Mesenchymal stem cell (in vitro differentiated cells and primary cell): Measurements from ENCODE around the gene NEK10.

ENCODE experiments used
- DNase-seq: peaks from one replicate; pipeline ENCODE4 v3.0.0-alpha.2; 2013
- H2AFZ ChIP-seq: one replicate; pipeline ENCODE4 v1.6.1; 2013; ENCODE audit warnings: low read depth, mild to moderate bottlenecking, control low read depth, inconsistent platforms, low read length, moderate library complexity
- H2AK5ac ChIP-seq: 2 replicates; pipeline ENCODE4 v1.6.1; 2013; ENCODE audit warnings: low read length, moderate library complexity, mild to moderate bottlenecking, inconsistent platforms; ENCODE audit not compliant: severe bottlenecking
- H2BK120ac ChIP-seq: one replicate; pipeline ENCODE4 v1.6.1; 2013; ENCODE audit warnings: low read depth, mild to moderate bottlenecking, inconsistent platforms, low read length, moderate library complexity
- H2BK12ac ChIP-seq, 2 experiments: one replicate each; pipeline ENCODE4 v1.6.1; 2013; ENCODE audit warnings: inconsistent platforms in 2 of 2, low read length in 2 of 2, mild to moderate bottlenecking in 2 of 2, moderate library complexity in 2 of 2, control low read depth in 1 of 2
- H2BK15ac ChIP-seq: one replicate; pipeline ENCODE4 v1.6.1; 2013; ENCODE audit warnings: mild to moderate bottlenecking, low read depth, inconsistent platforms; ENCODE audit not compliant: poor library complexity, severe bottlenecking
- H2BK5ac ChIP-seq: 2 replicates; pipeline ENCODE4 v1.6.1; 2013; ENCODE audit warnings: low read depth, mild to moderate bottlenecking, low read length, control low read depth, inconsistent platforms; ENCODE audit not compliant: poor library complexity, severe bottlenecking
- H3K14ac ChIP-seq, 2 experiments: one replicate each; pipeline ENCODE4 v1.6.1; 2013; ENCODE audit warnings: inconsistent platforms in 2 of 2, low read length in 2 of 2, control low read depth in 1 of 2, mild to moderate bottlenecking in 1 of 2, moderate library complexity in 1 of 2
- H3K18ac ChIP-seq, 2 experiments: one replicate each; pipeline ENCODE4 v1.6.1; 2013; ENCODE audit warnings: inconsistent platforms in 2 of 2, low read length in 2 of 2, control low read depth in 1 of 2, low read depth in 1 of 2, mild to moderate bottlenecking in 1 of 2
- H3K23ac ChIP-seq, 2 experiments: one replicate each; pipeline ENCODE4 v1.6.1; 2013; ENCODE audit warnings: inconsistent platforms in 2 of 2, low read length in 2 of 2, mild to moderate bottlenecking in 2 of 2, moderate library complexity in 2 of 2, control low read depth in 1 of 2
- H3K27ac ChIP-seq: 2 replicates; pipeline ENCODE4 v1.5.1; 2013; ENCODE audit warnings: mild to moderate bottlenecking, moderate library complexity, low read length, control low read depth, inconsistent platforms; ENCODE audit not compliant: poor library complexity, severe bottlenecking
- H3K27me3 ChIP-seq, 2 experiments: 2 replicates each; pipeline versions ENCODE4 v1.6.1 to v1.7.0; 2013; ENCODE audit warnings: low read length in 2 of 2, mild to moderate bottlenecking in 2 of 2, moderate library complexity in 2 of 2, control low read depth in 1 of 2, inconsistent platforms in 1 of 2; ENCODE audit not compliant: control insufficient read depth in 1 of 2, insufficient read depth in 1 of 2
- H3K36me3 ChIP-seq, 2 experiments: 2 replicates each; pipeline versions ENCODE4 v1.6.1 to v1.7.0; 2013; ENCODE audit warnings: low read length in 2 of 2, control low read depth in 1 of 2, inconsistent platforms in 1 of 2, low read depth in 1 of 2, mild to moderate bottlenecking in 1 of 2; ENCODE audit not compliant: insufficient read depth in 2 of 2, control insufficient read depth in 1 of 2
- H3K4ac ChIP-seq, 2 experiments: one replicate each; pipeline ENCODE4 v1.6.1; 2013; ENCODE audit warnings: inconsistent platforms in 2 of 2, low read length in 2 of 2, mild to moderate bottlenecking in 2 of 2, moderate library complexity in 2 of 2, control low read depth in 1 of 2, low read depth in 1 of 2
- H3K4me1 ChIP-seq: 2 replicates; pipeline ENCODE4 v1.6.1; 2013; ENCODE audit warnings: low read depth, low read length, control low read depth; ENCODE audit not compliant: control insufficient read depth, insufficient read depth
- H3K4me2 ChIP-seq: 2 replicates; pipeline ENCODE4 v1.6.1; 2013; ENCODE audit warnings: low read length, mild to moderate bottlenecking, inconsistent platforms; ENCODE audit not compliant: poor library complexity, severe bottlenecking
- H3K4me3 ChIP-seq, 2 experiments: 2 replicates each; pipeline versions ENCODE4 v1.5.1 to v1.7.0; 2013; ENCODE audit warnings: low read length in 2 of 2, mild to moderate bottlenecking in 2 of 2, control low read depth in 1 of 2, low read depth in 1 of 2; ENCODE audit not compliant: insufficient read depth in 1 of 2
- H3K79me1 ChIP-seq: replicated peaks from 2 replicates; pipeline ENCODE4 v1.6.1; 2013; ENCODE audit warnings: mild to moderate bottlenecking, control low read depth, low read length, inconsistent platforms; ENCODE audit not compliant: poor library complexity, severe bottlenecking
- H3K9ac ChIP-seq: 2 replicates; pipeline ENCODE4 v1.7.0; 2013; ENCODE audit warnings: mild to moderate bottlenecking, low read length, moderate library complexity
- H3K9me3 ChIP-seq: 2 replicates; pipeline ENCODE4 v1.7.0; 2013; ENCODE audit warnings: mild to moderate bottlenecking, low read length; ENCODE audit not compliant: control insufficient read depth
- H4K8ac ChIP-seq: one replicate; pipeline ENCODE4 v1.6.1; 2013; ENCODE audit warnings: inconsistent platforms, mild to moderate bottlenecking, low read length, moderate library complexity
- H4K91ac ChIP-seq: one replicate; pipeline ENCODE4 v1.6.1; 2013; ENCODE audit warnings: mild to moderate bottlenecking, low read length, inconsistent platforms
- WGBS: methylation state at CpG from one replicate; pipeline ENCODE4 v1.1.7; 2013; ENCODE audit warnings: mixed read lengths; 5-methylcytosine and 5-hydroxymethylcytosine counted together

Gene NEK10

DNA sequence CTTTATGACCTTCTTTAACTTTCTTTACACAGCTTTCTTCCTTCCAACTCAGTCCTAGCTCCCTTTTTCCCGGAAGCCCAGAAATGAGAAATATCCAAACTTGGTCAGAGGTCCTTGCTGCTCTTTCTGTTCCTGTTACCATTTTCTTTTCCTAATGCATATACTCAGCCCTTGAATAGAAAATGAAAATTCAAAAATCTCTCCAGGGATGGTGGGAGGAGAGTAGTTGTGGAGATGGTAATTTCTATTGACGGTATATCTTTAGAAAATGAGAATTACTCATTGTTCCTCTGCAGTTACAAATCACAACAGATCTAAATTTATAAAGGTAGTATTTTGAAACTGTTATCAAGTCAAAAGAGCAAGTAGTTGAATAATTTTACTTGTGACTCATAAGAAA, 255.1 kb downstream of the NEK10 start:
- no peak overlapping the region for H3K27ac ChIP-seq
- H3K9ac ChIP-seq, result no peak overlapping the region
- no peaks in the 10 kb centered on the region for H3K9me3 ChIP-seq
- no peak overlapping the region for H4K91ac ChIP-seq
- no peak overlapping the region for H3K4me2 ChIP-seq
- no peak overlapping the region for H3K4ac ChIP-seq
- H3K79me1 ChIP-seq, result no peaks in the 10 kb centered on the region
- no peak overlapping the region for H2BK15ac ChIP-seq
- no peak overlapping the region for H3K4me3 ChIP-seq
- no peaks in the 10 kb centered on the region for H3K27me3 ChIP-seq
- no peak overlapping the region for H2BK12ac ChIP-seq
- no peak overlapping the region for H2BK5ac ChIP-seq
- DNase-seq, result no peak
- H4K8ac ChIP-seq, result no peak overlapping the region
- peaks cover 0 to 72% of the 10 kb centered on the region in 2 experiments for H3K36me3 ChIP-seq
- no peak overlapping the region for H3K23ac ChIP-seq
- H3K14ac ChIP-seq, result no peak overlapping the region
- no peak overlapping the region for H2BK120ac ChIP-seq
- no peaks in the 10 kb centered on the region for H3K4me1 ChIP-seq
- H2AK5ac ChIP-seq, result no peak overlapping the region
- H3K18ac ChIP-seq, result no peak overlapping the region
- WGBS, result 100% methylated on average over 1 of the region's 2 CpGs
- no peak overlapping the region for H2AFZ ChIP-seq

- no peak overlapping the region for H3K4ac ChIP-seq
- H2BK5ac ChIP-seq, result no peak overlapping the region
- no peak overlapping the region for H2BK120ac ChIP-seq
- DNase-seq, result no peak
- no peaks in the 10 kb centered on the region for H3K9me3 ChIP-seq
- H2AFZ ChIP-seq, result no peak overlapping the region
- H3K27me3 ChIP-seq, result no peaks in the 10 kb centered on the region
- H2BK12ac ChIP-seq, result no peak overlapping the region
- H3K4me1 ChIP-seq, result no peaks in the 10 kb centered on the region
- no peak overlapping the region for H2BK15ac ChIP-seq
- no peak overlapping the region for H4K8ac ChIP-seq
- no peaks in the 10 kb centered on the region for H3K79me1 ChIP-seq
- H3K14ac ChIP-seq, result no peak overlapping the region
- H3K23ac ChIP-seq, result no peak overlapping the region
- H3K4me3 ChIP-seq, result no peak overlapping the region
- H3K27ac ChIP-seq, result no peak overlapping the region
- no peak overlapping the region for H2AK5ac ChIP-seq
- H3K18ac ChIP-seq, result no peak overlapping the region
- no peak overlapping the region for H3K9ac ChIP-seq
- H3K36me3 ChIP-seq, result peaks cover 0 to 66% of the 10 kb centered on the region in 2 experiments
- no peak overlapping the region for H3K4me2 ChIP-seq
- whole genome bisulfite sequencing, result 94% methylated on average over 1 of the region's 3 CpGs
- no peak overlapping the region for H4K91ac ChIP-seq
Observed at GRCh38 chr3:27110020-27110419, 259.2 kb downstream of the NEK10 start.

DNA sequence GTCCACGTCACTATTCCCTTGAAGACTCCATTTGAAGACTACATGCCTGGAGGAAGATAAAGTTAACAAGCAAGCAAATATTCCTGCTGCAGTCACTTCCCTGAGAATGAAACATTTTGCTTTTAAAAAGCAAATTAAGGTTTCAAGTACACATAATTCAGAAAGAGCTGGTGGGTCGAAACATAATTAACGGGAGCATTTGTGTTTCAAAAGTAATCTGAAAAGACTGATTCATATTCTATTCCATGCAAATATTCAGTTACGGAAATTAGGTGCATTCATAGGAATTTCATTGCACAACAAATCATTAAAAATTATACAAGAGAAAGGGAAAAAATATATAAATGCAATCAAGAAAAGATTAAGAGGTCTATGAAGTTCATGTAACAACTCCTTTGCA, 260.9 kb downstream of the NEK10 start:
- Histone ChIP-seq H2BK120ac (no peak overlapping the region), H3K4me2 (no peak overlapping the region), H3K27me3 (no peaks in the 10 kb centered on the region), H2BK5ac (no peak overlapping the region), H2BK12ac (no peak overlapping the region), H4K8ac (no peak overlapping the region), H2AFZ (no peak overlapping the region), H2AK5ac (no peak overlapping the region), H3K27ac (no peak overlapping the region), H3K9me3 (no peaks in the 10 kb centered on the region), H3K36me3 (peaks cover 0 to 65% of the 10 kb centered on the region in 2 experiments), H3K18ac (no peak overlapping the region), H3K79me1 (no peaks in the 10 kb centered on the region), H3K14ac (no peak overlapping the region), H3K4ac (no peak overlapping the region), H4K91ac (no peak overlapping the region), H3K4me1 (no peaks in the 10 kb centered on the region), H2BK15ac (no peak overlapping the region), H3K4me3 (no peak overlapping the region), H3K23ac (no peak overlapping the region), H3K9ac (no peak overlapping the region)
- WGBS, result 60% methylated on average over 1 of the region's 4 CpGs
- DNase-seq, result no peak

DNA sequence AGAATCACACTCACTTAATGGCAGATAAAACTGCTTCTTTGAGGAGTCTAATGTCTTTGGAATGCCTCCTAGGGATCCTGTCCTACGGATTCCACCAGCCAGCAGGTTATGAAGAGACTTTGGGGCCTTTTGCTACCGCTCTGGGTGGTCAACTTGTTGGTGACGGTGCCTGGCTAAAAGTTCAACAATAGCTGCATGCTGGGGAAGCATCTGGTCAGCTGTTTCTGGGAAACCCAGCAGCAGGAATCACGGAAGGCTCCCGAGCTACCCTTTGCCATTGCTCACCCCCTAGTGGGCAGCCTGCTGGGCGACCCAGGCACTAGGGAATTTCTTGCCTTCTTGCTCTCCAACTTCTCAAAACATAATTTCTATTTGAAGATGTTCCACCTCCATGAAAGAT, 263.3 kb downstream of the NEK10 start:
- peak; percentile 22 for DNase-seq
- Histone ChIP-seq H2BK15ac (no peak overlapping the region), H4K8ac (no peak overlapping the region), H2BK12ac (no peak overlapping the region), H3K27me3 (no peaks in the 10 kb centered on the region), H3K18ac (no peak overlapping the region), H3K4me1 (no peaks in the 10 kb centered on the region), H3K14ac (no peak overlapping the region), H3K36me3 (peaks cover 0 to 59% of the 10 kb centered on the region in 2 experiments), H3K4me2 (no peak overlapping the region), H2AK5ac (no peak overlapping the region), H3K23ac (no peak overlapping the region), H3K9me3 (no peaks in the 10 kb centered on the region), H3K9ac (no peak overlapping the region), H3K27ac (peak overlapping the region; percentile 14), H3K4me3 (no peak overlapping the region), H2BK120ac (no peak overlapping the region), H3K4ac (no peak overlapping the region), H2AFZ (no peak overlapping the region), H4K91ac (no peak overlapping the region), H2BK5ac (no peak overlapping the region), H3K79me1 (no peaks in the 10 kb centered on the region)
- WGBS, result 21% methylated on average over 6 of the region's 6 CpGs
